ENCODE data around the gene KLRC4. TPM values are rescaled to one million over a fixed set of nuclear protein-coding genes. Genes with fewer than 3 reads are reported as not detected.
A peak's percentile ranks its signal among the peaks of the same experiment; 100 is the strongest.
"Not testable (repeated sequence)": the region's sequence is repeated elsewhere in the genome, so short reads cannot be mapped to it uniquely, and the experiment has no call there.

KLRC4 gene
- total RNA-seq, 1 donor from 2014 or later: not detected

GRCh38 chr12:10404798-10405197, 4.8 kb downstream of the KLRC4 start:
- no peaks in the 10 kb centered on the region for H3K27me3 ChIP-seq (ENCODE audit: control insufficient read depth in 3 of 3, insufficient read depth in 3 of 3, low read length in 3 of 3)
- no peaks in the 10 kb centered on the region for H3K36me3 ChIP-seq (ENCODE audit: control insufficient read depth in 3 of 3, insufficient read depth in 3 of 3, low read length in 3 of 3)
- H3K4me3 ChIP-seq (ENCODE audit: low read length in 3 of 3): no peak overlapping the region
- no peak overlapping the region for H3K9ac ChIP-seq (ENCODE audit: low read depth in 1 of 3, low read length in 3 of 3)
- no peak overlapping the region for H3K27ac ChIP-seq (ENCODE audit: low read depth, low read length)
- peaks cover 0 to 3% (median 0%) of the 10 kb centered on the region in 3 donors for H3K9me3 ChIP-seq (ENCODE audit: control insufficient read depth in 3 of 3, low read length in 3 of 3)
- no peaks in the 10 kb centered on the region for H3K4me1 ChIP-seq (ENCODE audit: control insufficient read depth in 3 of 3, insufficient read depth in 3 of 3, low read length in 3 of 3)

GRCh38 chr12:10400829-10401228, 8.7 kb downstream of the KLRC4 start:
- H3K9ac ChIP-seq (ENCODE audit: low read depth in 1 of 3, low read length in 3 of 3): no peak overlapping the region
- no peaks in the 10 kb centered on the region for H3K36me3 ChIP-seq (ENCODE audit: control insufficient read depth in 3 of 3, insufficient read depth in 3 of 3, low read length in 3 of 3)
- H3K9me3 ChIP-seq (ENCODE audit: control insufficient read depth in 3 of 3, low read length in 3 of 3): peaks cover 0 to 3% (median 0%) of the 10 kb centered on the region in 3 donors

GRCh38 chr12:10398168-10398567, 11.4 kb downstream of the KLRC4 start:
- Histone ChIP-seq H3K9me3 (ENCODE audit: control insufficient read depth in 3 of 3, low read length in 3 of 3) (no peaks in the 10 kb centered on the region), H3K36me3 (ENCODE audit: control insufficient read depth in 3 of 3, insufficient read depth in 3 of 3, low read length in 3 of 3) (no peaks in the 10 kb centered on the region), H3K4me1 (ENCODE audit: control insufficient read depth in 3 of 3, insufficient read depth in 3 of 3, low read length in 3 of 3) (peaks cover 0 to 3% (median 0%) of the 10 kb centered on the region in 3 donors), H3K27ac (ENCODE audit: low read depth, low read length) (no peak overlapping the region), H3K9ac (ENCODE audit: low read depth in 1 of 3, low read length in 3 of 3) (no peak overlapping the region), H3K4me3 (ENCODE audit: low read length in 3 of 3) (no peak overlapping the region), H3K27me3 (ENCODE audit: control insufficient read depth in 3 of 3, insufficient read depth in 3 of 3, low read length in 3 of 3) (no peaks in the 10 kb centered on the region)

More at GRCh38 chr12:10400829-10401228, 8.7 kb downstream of the KLRC4 start:
- H3K27me3 ChIP-seq (ENCODE audit: control insufficient read depth in 3 of 3, insufficient read depth in 3 of 3, low read length in 3 of 3): no peaks in the 10 kb centered on the region
- no peak overlapping the region for H3K27ac ChIP-seq (ENCODE audit: low read depth, low read length)
- H3K4me3 ChIP-seq (ENCODE audit: low read length in 3 of 3): no peak overlapping the region
- no peaks in the 10 kb centered on the region for H3K4me1 ChIP-seq (ENCODE audit: control insufficient read depth in 3 of 3, insufficient read depth in 3 of 3, low read length in 3 of 3)

GRCh38 chr12:10397296-10397695, 12.3 kb downstream of the KLRC4 start:
- Histone ChIP-seq H3K27me3 (ENCODE audit: control insufficient read depth in 3 of 3, insufficient read depth in 3 of 3, low read length in 3 of 3) (no peaks in the 10 kb centered on the region), H3K4me1 (ENCODE audit: control insufficient read depth in 3 of 3, insufficient read depth in 3 of 3, low read length in 3 of 3) (peaks cover 0 to 3% (median 2%) of the 10 kb centered on the region in 3 donors), H3K9me3 (ENCODE audit: control insufficient read depth in 3 of 3, low read length in 3 of 3) (no peaks in the 10 kb centered on the region), H3K4me3 (ENCODE audit: low read length in 3 of 3) (no peak overlapping the region), H3K9ac (ENCODE audit: low read depth in 1 of 3, low read length in 3 of 3) (no peak overlapping the region), H3K36me3 (ENCODE audit: control insufficient read depth in 3 of 3, insufficient read depth in 3 of 3, low read length in 3 of 3) (no peaks in the 10 kb centered on the region), H3K27ac (ENCODE audit: low read depth, low read length) (no peak overlapping the region)

GRCh38 chr12:10396176-10396575, 13.4 kb downstream of the KLRC4 start:
- not testable (repeated sequence) for H3K4me1 ChIP-seq (ENCODE audit: control insufficient read depth in 3 of 3, insufficient read depth in 3 of 3, low read length in 3 of 3); H3K27ac ChIP-seq (ENCODE audit: low read depth, low read length); H3K9me3 ChIP-seq (ENCODE audit: control insufficient read depth in 3 of 3, low read length in 3 of 3); H3K36me3 ChIP-seq (ENCODE audit: control insufficient read depth in 3 of 3, insufficient read depth in 3 of 3, low read length in 3 of 3); H3K27me3 ChIP-seq (ENCODE audit: control insufficient read depth in 3 of 3, insufficient read depth in 3 of 3, low read length in 3 of 3); H3K9ac ChIP-seq (ENCODE audit: low read depth in 1 of 3, low read length in 3 of 3); H3K4me3 ChIP-seq (ENCODE audit: low read length in 3 of 3)

GRCh38 chr12:10395390-10395998, 14.1 kb downstream of the KLRC4 start:
- no peak overlapping the region for H3K9ac ChIP-seq (ENCODE audit: low read depth in 1 of 3, low read length in 3 of 3)
- H3K4me3 ChIP-seq (ENCODE audit: low read length in 3 of 3): peak overlapping the region in 2 of 3 donors; percentile 1 to 41
- H3K27me3 ChIP-seq (ENCODE audit: control insufficient read depth in 3 of 3, insufficient read depth in 3 of 3, low read length in 3 of 3): no peaks in the 10 kb centered on the region
- H3K4me1 ChIP-seq (ENCODE audit: control insufficient read depth in 3 of 3, insufficient read depth in 3 of 3, low read length in 3 of 3): peaks cover 0 to 3% (median 2%) of the 10 kb centered on the region in 3 donors
- H3K36me3 ChIP-seq (ENCODE audit: control insufficient read depth in 3 of 3, insufficient read depth in 3 of 3, low read length in 3 of 3): no peaks in the 10 kb centered on the region
- H3K9me3 ChIP-seq (ENCODE audit: control insufficient read depth in 3 of 3, low read length in 3 of 3): no peaks in the 10 kb centered on the region
- peak overlapping the region; percentile 39 for H3K27ac ChIP-seq (ENCODE audit: low read depth, low read length)

- not testable (repeated sequence) for H3K27ac ChIP-seq (ENCODE audit: low read depth, low read length); H3K4me3 ChIP-seq (ENCODE audit: low read length in 3 of 3); H3K27me3 ChIP-seq (ENCODE audit: control insufficient read depth in 3 of 3, insufficient read depth in 3 of 3, low read length in 3 of 3); H3K4me1 ChIP-seq (ENCODE audit: control insufficient read depth in 3 of 3, insufficient read depth in 3 of 3, low read length in 3 of 3); H3K36me3 ChIP-seq (ENCODE audit: control insufficient read depth in 3 of 3, insufficient read depth in 3 of 3, low read length in 3 of 3); H3K9me3 ChIP-seq (ENCODE audit: control insufficient read depth in 3 of 3, low read length in 3 of 3); H3K9ac ChIP-seq (ENCODE audit: low read depth in 1 of 3, low read length in 3 of 3)
Observed at GRCh38 chr12:10394531-10395152, 14.9 kb downstream of the KLRC4 start.

- Histone ChIP-seq H3K9ac (ENCODE audit: low read depth in 1 of 3, low read length in 3 of 3) (no peak overlapping the region), H3K9me3 (ENCODE audit: control insufficient read depth in 3 of 3, low read length in 3 of 3) (no peaks in the 10 kb centered on the region), H3K4me3 (ENCODE audit: low read length in 3 of 3) (no peak overlapping the region), H3K4me1 (ENCODE audit: control insufficient read depth in 3 of 3, insufficient read depth in 3 of 3, low read length in 3 of 3) (peaks cover 0 to 3% (median 2%) of the 10 kb centered on the region in 3 donors), H3K27me3 (ENCODE audit: control insufficient read depth in 3 of 3, insufficient read depth in 3 of 3, low read length in 3 of 3) (no peaks in the 10 kb centered on the region), H3K27ac (ENCODE audit: low read depth, low read length) (no peak overlapping the region), H3K36me3 (ENCODE audit: control insufficient read depth in 3 of 3, insufficient read depth in 3 of 3, low read length in 3 of 3) (no peaks in the 10 kb centered on the region)
Observed at GRCh38 chr12:10393291-10393690, 16.3 kb downstream of the KLRC4 start.

GRCh38 chr12:10392394-10392930, 17.1 kb downstream of the KLRC4 start:
- Histone ChIP-seq H3K9ac (ENCODE audit: low read depth in 1 of 3, low read length in 3 of 3) (no peak overlapping the region), H3K36me3 (ENCODE audit: control insufficient read depth in 3 of 3, insufficient read depth in 3 of 3, low read length in 3 of 3) (no peaks in the 10 kb centered on the region), H3K4me1 (ENCODE audit: control insufficient read depth in 3 of 3, insufficient read depth in 3 of 3, low read length in 3 of 3) (peaks cover 0 to 3% (median 2%) of the 10 kb centered on the region in 3 donors), H3K9me3 (ENCODE audit: control insufficient read depth in 3 of 3, low read length in 3 of 3) (no peaks in the 10 kb centered on the region), H3K27me3 (ENCODE audit: control insufficient read depth in 3 of 3, insufficient read depth in 3 of 3, low read length in 3 of 3) (no peaks in the 10 kb centered on the region), H3K4me3 (ENCODE audit: low read length in 3 of 3) (no peak overlapping the region), H3K27ac (ENCODE audit: low read depth, low read length) (no peak overlapping the region)

- H3K9me3 ChIP-seq (ENCODE audit: control insufficient read depth in 3 of 3, low read length in 3 of 3); H3K27ac ChIP-seq (ENCODE audit: low read depth, low read length); H3K36me3 ChIP-seq (ENCODE audit: control insufficient read depth in 3 of 3, insufficient read depth in 3 of 3, low read length in 3 of 3); H3K4me3 ChIP-seq (ENCODE audit: low read length in 3 of 3); H3K4me1 ChIP-seq (ENCODE audit: control insufficient read depth in 3 of 3, insufficient read depth in 3 of 3, low read length in 3 of 3); H3K27me3 ChIP-seq (ENCODE audit: control insufficient read depth in 3 of 3, insufficient read depth in 3 of 3, low read length in 3 of 3); H3K9ac ChIP-seq (ENCODE audit: low read depth in 1 of 3, low read length in 3 of 3): not testable (repeated sequence)
Observed at GRCh38 chr12:10390991-10391390, 18.6 kb downstream of the KLRC4 start.
